Body of pancreas (tissue), 4 donors: ENCODE data around the gene KCNJ4. TPM values are rescaled to one million over a fixed set of nuclear protein-coding genes. Genes with fewer than 3 reads are reported as not detected.

Experiments used
- ATAC-seq: fragments of 150-250 bp; one replicate; pipeline ENCODE4 v1.9.1; 2016
- DNase-seq, 4 donors: peaks; one replicate each; pipeline ENCODE4 v3.0.0-alpha.2; 2019
- H3K27ac ChIP-seq, 4 donors: fragments of 200-600 bp; sonication (generic); 1 replicate in 3 of 4; 2 replicates in 1 of 4; pipeline versions ENCODE4 v1.5.1 to v1.6.1; 2016 to 2019; ENCODE audit warnings: mild to moderate bottlenecking in 1 of 4, mixed read lengths in 1 of 4, moderate library complexity in 1 of 4
- H3K27me3 ChIP-seq, 2 donors: fragments of 200-600 bp; sonication (generic); one replicate each; pipeline ENCODE4 v1.6.0; 2016; ENCODE audit warnings: mild to moderate bottlenecking in 1 of 2
- H3K36me3 ChIP-seq, 2 donors: fragments of 200-600 bp; sonication (generic); replicated peaks in 1 of 2; 2 replicates each; pipeline ENCODE4 v1.5.1; 2016; ENCODE audit warnings: low read depth in 2 of 2; ENCODE audit not compliant: insufficient read depth in 1 of 2
- H3K4me1 ChIP-seq: fragments of 200-600 bp; sonication (generic); one replicate; pipeline ENCODE4 v1.6.0; 2016
- H3K4me3 ChIP-seq, 2 donors: fragments of 200-600 bp; sonication (generic); 1 replicate in 1 of 2; 2 replicates in 1 of 2; pipeline ENCODE4 v1.5.1; 2016 to 2019
- H3K9me3 ChIP-seq, 3 donors: fragments of 200-600 bp; sonication (generic); 1 replicate in 2 of 3; 2 replicates in 1 of 3; pipeline ENCODE4 v1.5.1; 2016
- CTCF ChIP-seq, 7 experiments: fragments of 450-650 bp in 4 of 7; fragments of 200-600 bp in 3 of 7; sonication (generic) in 3 of 7; IDR thresholded peaks; one replicate each; pipeline ENCODE4 v1.5.1; 2016 to 2019; ENCODE audit warnings: antibody characterized with exemption in 7 of 7
- POLR2A ChIP-seq, 3 donors: fragments of 450-650 bp; IDR thresholded peaks; one replicate each; pipeline ENCODE4 v1.6.1; 2016; ENCODE audit warnings: antibody characterized with exemption in 3 of 3, mild to moderate bottlenecking in 2 of 3
- WGBS, 2 donors: methylation state at CpG; one replicate each; pipeline ENCODE4 v1.1.5; 2017; 5-methylcytosine and 5-hydroxymethylcytosine counted together
- intact Hi-C: fragments of 100-400 bp; cut with DNase I; formaldehyde crosslinking; loops from one replicate; pipeline ENCODE4 v1.15.1; 2023
- total RNA-seq, 2 donors: library from RNA; depleted of rRNA; stranded (reverse); fragments of >200 nt; gene quantifications; one replicate each; pipeline ENCODE4 v1.1.0, GENCODE V29; 2016

Gene KCNJ4
- total RNA-seq, 2 donors from 2014 or later: not detected

- intact Hi-C loops: no loop called here
- Histone ChIP-seq H3K36me3 (no peaks in the 10 kb centered on the region), H3K27me3 (no peaks in the 10 kb centered on the region), H3K4me1 (no peaks in the 10 kb centered on the region), H3K9me3 (no peaks in the 10 kb centered on the region), H3K4me3 (no peak overlapping the region), H3K27ac (no peak overlapping the region)
- TF ChIP-seq POLR2A (IDR thresholded peaks at IDR 0.05): no peak
- TF ChIP-seq CTCF (IDR thresholded peaks at IDR 0.05): no peak
- DNase-seq (no peak), ATAC-seq (no peak)
- WGBS, 2 donors: 65 to 81% methylated on average over 13 of the region's 14 CpGs
These were observed 14.2 kb downstream of the KCNJ4 start for GRCh38 chr22:38440747-38441350.

GRCh38 chr22:38437416-38437815, 17.6 kb downstream of the KCNJ4 start:
- no peaks in the 10 kb centered on the region for H3K27me3 ChIP-seq
- no peak overlapping the region for H3K27ac ChIP-seq
- DNase-seq (no peak), ATAC-seq (no peak)
- H3K36me3 ChIP-seq: no peaks in the 10 kb centered on the region
- intact Hi-C loops: no loop called here
- TF ChIP-seq CTCF (IDR thresholded peaks at IDR 0.05) (no peak), POLR2A (IDR thresholded peaks at IDR 0.05) (no peak)
- no peaks in the 10 kb centered on the region for H3K9me3 ChIP-seq
- WGBS, 2 donors: 92% methylated on average over 8 to 9 of the region's 9 CpGs
- no peak overlapping the region for H3K4me3 ChIP-seq
- H3K4me1 ChIP-seq: no peaks in the 10 kb centered on the region

GRCh38 chr22:38436629-38437395, 18.2 kb downstream of the KCNJ4 start:
- Histone ChIP-seq H3K4me3 (no peak overlapping the region), H3K27me3 (no peaks in the 10 kb centered on the region), H3K9me3 (no peaks in the 10 kb centered on the region), H3K36me3 (no peaks in the 10 kb centered on the region), H3K4me1 (no peaks in the 10 kb centered on the region), H3K27ac (no peak overlapping the region)
- no peak for ATAC-seq
- DNase-seq: no peak
- TF ChIP-seq POLR2A (IDR thresholded peaks at IDR 0.05) (no peak), CTCF (IDR thresholded peaks at IDR 0.05) (no peak)
- intact Hi-C loops: no loop called here
- 82 to 84% methylated on average over 13 to 15 of the region's 15 CpGs for WGBS, 2 donors

DNA sequence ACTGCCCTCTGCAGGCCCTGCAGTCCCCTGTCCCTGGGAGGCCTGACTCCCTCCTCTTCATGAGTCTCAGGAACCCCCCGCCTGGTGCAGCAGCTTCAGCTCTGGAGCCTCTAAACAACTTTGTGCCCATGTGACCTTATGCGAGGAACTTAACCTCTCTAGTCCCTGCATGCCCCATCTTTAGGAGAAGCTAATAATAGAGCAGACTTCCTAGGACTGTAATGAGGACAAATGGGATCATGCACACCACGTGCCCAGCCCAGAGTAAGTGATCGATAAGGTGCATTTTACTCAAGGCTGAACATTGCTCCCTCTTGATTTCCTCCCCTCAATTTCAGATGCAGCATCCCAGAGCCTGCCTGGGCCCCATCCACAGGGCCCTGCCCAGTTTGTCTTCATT, 19.0 kb downstream of the KCNJ4 start:
- Histone ChIP-seq H3K27me3 (no peaks in the 10 kb centered on the region), H3K4me1 (no peaks in the 10 kb centered on the region), H3K9me3 (no peaks in the 10 kb centered on the region), H3K27ac (no peak overlapping the region), H3K36me3 (no peaks in the 10 kb centered on the region), H3K4me3 (no peak overlapping the region)
- no peak for ATAC-seq
- WGBS, 2 donors: 25 to 53% methylated on average over 2 to 4 of the region's 4 CpGs
- no peak for DNase-seq
- no peak for TF ChIP-seq CTCF (IDR thresholded peaks at IDR 0.05)
- no peak for TF ChIP-seq POLR2A (IDR thresholded peaks at IDR 0.05)
- intact Hi-C loops: no loop called here

- no peaks in the 10 kb centered on the region for H3K4me1 ChIP-seq
- no peaks in the 10 kb centered on the region for H3K9me3 ChIP-seq
- H3K27me3 ChIP-seq: no peaks in the 10 kb centered on the region
- DNase-seq (no peak), ATAC-seq (no peak)
- TF ChIP-seq POLR2A (IDR thresholded peaks at IDR 0.05): no peak
- no peak for TF ChIP-seq CTCF (IDR thresholded peaks at IDR 0.05)
- WGBS, 2 donors: 57 to 69% methylated on average over 2 to 4 of the region's 4 CpGs
- no peaks in the 10 kb centered on the region for H3K36me3 ChIP-seq
- H3K27ac ChIP-seq: no peak overlapping the region
- no peak overlapping the region for H3K4me3 ChIP-seq
- intact Hi-C loops: no loop called here
These were observed 20.0 kb downstream of the KCNJ4 start for GRCh38 chr22:38435010-38435409.
